Measurements from ENCODE around the gene PDX1.

- TF ChIP-seq CTCF (conservative IDR thresholded peaks at IDR 0.05; ENCODE audit: low read depth, low read length) (no peak), EZH2 (IDR thresholded peaks at IDR 0.05; ENCODE audit: borderline replicate concordance, low read depth, low read length, poor library complexity, severe bottlenecking) (no peak)
Measured at GRCh38 chr13:27905650-27906049, 14.2 kb upstream of the PDX1 start.

Measured in A673 (cell line).